Progenitor cell of endocrine pancreas (in vitro differentiated cells): ENCODE measurements around the gene RAB3C. TPM values are rescaled to one million over a fixed set of nuclear protein-coding genes. Genes with fewer than 3 reads are reported as not detected.

Experiments used
- DNase-seq: peaks from one replicate; pipeline ENCODE4 v3.0.0; 2021; ENCODE audit warnings: low spot score; ENCODE audit not compliant: unreplicated experiment
- H3K27ac Mint-ChIP-seq: 2 replicates; pipeline ENCODE4 v1.8.0; 2021; ENCODE audit warnings: mild to moderate bottlenecking, moderate library complexity, mixed read lengths
- H3K27me3 Mint-ChIP-seq: 2 replicates; pipeline ENCODE4 v1.8.0; 2021; ENCODE audit warnings: mixed read lengths
- H3K36me3 Mint-ChIP-seq: 2 replicates; pipeline ENCODE4 v1.8.0; 2022; ENCODE audit warnings: mixed read lengths; ENCODE audit not compliant: insufficient read depth
- H3K4me1 Mint-ChIP-seq: 2 replicates; pipeline ENCODE4 v1.8.0; 2021; ENCODE audit warnings: low read depth, mixed read lengths
- H3K4me3 Mint-ChIP-seq: 2 replicates; pipeline ENCODE4 v1.8.0; 2021; ENCODE audit warnings: low read depth, mild to moderate bottlenecking, moderate library complexity, mixed read lengths
- H3K9me3 Mint-ChIP-seq: 2 replicates; pipeline ENCODE4 v1.8.0; 2021; ENCODE audit warnings: low read depth, mixed read lengths
- total RNA-seq: library from RNA; stranded (reverse); gene quantifications from 2 replicates; pipeline ENCODE4 v1.2.1, GENCODE V29; 2021
- TF ChIP-seq, protein P1 (sequence below): fragments of 200-600 bp; sonication (generic); IDR thresholded peaks from one replicate; pipeline ENCODE4 v1.5.0; 2021; ENCODE audit warnings: antibody characterized with exemption, mild to moderate bottlenecking; ENCODE audit not compliant: unreplicated experiment

The RAB3C gene
- total RNA-seq, 1 donor from 2014 or later: 25.2 TPM

DNA sequence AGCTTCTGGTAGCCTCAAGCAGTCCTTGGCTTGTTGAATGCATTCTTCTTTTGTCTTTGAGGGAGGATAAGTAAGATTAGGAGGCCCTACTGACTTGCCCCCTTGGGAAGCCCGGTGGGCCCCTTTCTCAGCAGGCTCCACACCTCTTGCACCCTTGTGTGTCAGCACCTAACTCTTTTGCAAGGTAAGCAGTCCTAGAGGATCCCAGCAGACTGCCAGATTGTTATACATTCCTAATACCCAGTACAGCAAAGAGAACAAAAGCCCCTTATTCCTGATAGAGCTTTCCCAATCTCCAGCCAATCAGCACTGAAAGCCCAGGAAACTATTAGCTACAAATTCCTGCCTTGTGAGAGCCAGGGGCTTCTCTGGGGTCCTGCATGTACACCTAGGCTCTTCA, 152.8 kb downstream of the RAB3C start:
- Mint-ChIP-seq H3K4me1 (peaks cover 22% of the 10 kb centered on the region), H3K27ac (peak overlapping the region; percentile 42), H3K9me3 (peaks cover 3% of the 10 kb centered on the region), H3K36me3 (peaks cover 3% of the 10 kb centered on the region), H3K27me3 (no peaks in the 10 kb centered on the region), H3K4me3 (no peak overlapping the region)
- no peak for DNase-seq
- TF ChIP-seq, protein P1, sequence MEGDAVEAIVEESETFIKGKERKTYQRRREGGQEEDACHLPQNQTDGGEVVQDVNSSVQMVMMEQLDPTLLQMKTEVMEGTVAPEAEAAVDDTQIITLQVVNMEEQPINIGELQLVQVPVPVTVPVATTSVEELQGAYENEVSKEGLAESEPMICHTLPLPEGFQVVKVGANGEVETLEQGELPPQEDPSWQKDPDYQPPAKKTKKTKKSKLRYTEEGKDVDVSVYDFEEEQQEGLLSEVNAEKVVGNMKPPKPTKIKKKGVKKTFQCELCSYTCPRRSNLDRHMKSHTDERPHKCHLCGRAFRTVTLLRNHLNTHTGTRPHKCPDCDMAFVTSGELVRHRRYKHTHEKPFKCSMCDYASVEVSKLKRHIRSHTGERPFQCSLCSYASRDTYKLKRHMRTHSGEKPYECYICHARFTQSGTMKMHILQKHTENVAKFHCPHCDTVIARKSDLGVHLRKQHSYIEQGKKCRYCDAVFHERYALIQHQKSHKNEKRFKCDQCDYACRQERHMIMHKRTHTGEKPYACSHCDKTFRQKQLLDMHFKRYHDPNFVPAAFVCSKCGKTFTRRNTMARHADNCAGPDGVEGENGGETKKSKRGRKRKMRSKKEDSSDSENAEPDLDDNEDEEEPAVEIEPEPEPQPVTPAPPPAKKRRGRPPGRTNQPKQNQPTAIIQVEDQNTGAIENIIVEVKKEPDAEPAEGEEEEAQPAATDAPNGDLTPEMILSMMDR: no peak

DNA sequence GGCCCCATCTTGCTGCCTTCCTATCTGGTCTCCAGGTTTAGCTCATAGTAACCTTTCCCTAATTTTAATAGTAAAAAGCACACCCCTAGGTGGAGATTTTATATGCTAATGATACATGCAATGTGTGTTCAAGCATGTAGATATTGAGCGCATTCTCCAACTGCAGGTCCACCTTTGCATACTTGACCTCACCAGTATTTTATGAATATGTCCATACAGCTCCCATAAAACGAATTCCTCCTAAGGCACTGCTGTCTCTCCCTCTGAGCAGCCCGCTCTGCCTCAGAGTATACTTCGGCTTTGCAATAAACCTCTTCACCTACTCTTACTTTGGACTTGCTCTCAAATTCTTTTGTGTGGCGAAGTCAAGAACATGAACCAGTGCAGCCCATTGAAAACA, 153.3 kb downstream of the RAB3C start:
- H3K4me3 Mint-ChIP-seq: no peak overlapping the region
- peaks cover 2% of the 10 kb centered on the region for H3K36me3 Mint-ChIP-seq
- TF ChIP-seq, protein P1: no peak
- no peak overlapping the region for H3K27ac Mint-ChIP-seq
- H3K4me1 Mint-ChIP-seq: peaks cover 22% of the 10 kb centered on the region
- no peak for DNase-seq
- no peaks in the 10 kb centered on the region for H3K9me3 Mint-ChIP-seq
- no peaks in the 10 kb centered on the region for H3K27me3 Mint-ChIP-seq

DNA sequence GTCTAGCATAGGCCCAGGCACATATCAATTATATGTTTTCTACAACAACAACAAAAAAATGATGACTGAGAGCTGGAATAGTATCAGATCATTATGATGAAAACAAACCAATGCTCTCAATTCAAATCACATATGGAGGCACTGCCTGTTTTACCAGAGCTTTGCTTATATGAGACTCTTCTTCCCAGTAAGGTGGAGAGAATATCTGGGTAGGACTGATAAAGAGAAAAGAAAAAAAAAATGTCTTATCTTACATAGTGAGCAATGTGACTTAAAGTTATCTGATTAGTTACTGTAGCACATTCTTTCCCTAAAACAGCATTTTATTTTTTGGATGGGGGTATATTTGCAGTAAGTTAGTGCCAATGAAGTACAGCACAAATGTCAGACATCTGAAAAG, 154.8 kb downstream of the RAB3C start:
- Mint-ChIP-seq H3K9me3 (no peaks in the 10 kb centered on the region), H3K27me3 (no peaks in the 10 kb centered on the region), H3K4me1 (peaks cover 22% of the 10 kb centered on the region), H3K4me3 (no peak overlapping the region), H3K36me3 (peaks cover 2% of the 10 kb centered on the region), H3K27ac (no peak overlapping the region)
- TF ChIP-seq, protein P1: no peak
- no peak for DNase-seq

DNA sequence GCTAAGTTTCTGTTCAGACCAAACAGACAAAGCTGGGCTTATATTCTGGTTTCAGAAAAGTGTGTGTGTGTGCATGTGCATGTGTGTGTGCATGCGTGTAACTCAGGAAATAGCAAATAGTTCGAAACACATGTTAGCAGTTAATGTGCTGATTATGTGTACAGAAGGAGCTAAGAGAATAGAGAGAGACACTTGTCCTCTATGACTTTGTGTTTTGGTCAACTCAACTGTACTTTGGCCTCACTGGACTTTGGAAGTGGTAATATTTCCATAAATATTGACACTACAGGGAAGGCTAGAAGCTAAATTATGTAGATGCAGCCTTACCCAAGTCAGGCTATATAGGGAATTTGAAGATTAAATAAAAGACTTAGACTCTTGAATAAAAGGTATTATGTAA, 155.5 kb downstream of the RAB3C start:
- DNase-seq: no peak
- TF ChIP-seq, protein P1: no peak
- Mint-ChIP-seq H3K27me3 (no peaks in the 10 kb centered on the region), H3K4me1 (peaks cover 22% of the 10 kb centered on the region), H3K36me3 (peaks cover 2% of the 10 kb centered on the region), H3K4me3 (no peak overlapping the region), H3K27ac (no peak overlapping the region), H3K9me3 (no peaks in the 10 kb centered on the region)

DNA sequence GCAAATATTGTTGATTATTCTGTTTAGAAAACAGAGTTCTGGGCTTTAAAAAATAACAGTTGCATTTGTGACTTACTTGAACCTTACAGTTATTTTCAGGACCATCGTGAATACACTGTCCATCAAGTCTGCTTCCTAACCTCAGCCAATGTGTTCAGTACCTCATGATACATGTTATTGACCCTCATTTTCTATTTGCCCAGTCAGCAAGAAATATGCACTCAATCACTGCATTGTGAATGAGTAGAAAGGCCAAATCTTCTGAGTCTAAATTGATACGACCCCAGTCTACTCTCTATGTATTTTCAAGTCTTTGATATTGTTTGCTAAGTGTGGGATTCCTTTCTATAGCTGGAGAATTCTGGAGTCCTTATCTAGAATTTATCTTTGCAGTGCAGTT, 156.2 kb downstream of the RAB3C start:
- Mint-ChIP-seq H3K9me3 (no peaks in the 10 kb centered on the region), H3K4me3 (no peak overlapping the region), H3K4me1 (peaks cover 21% of the 10 kb centered on the region)

More for the DNA sequence above, 156.2 kb downstream of the RAB3C start:
- Mint-ChIP-seq H3K27ac (no peak overlapping the region), H3K27me3 (no peaks in the 10 kb centered on the region), H3K36me3 (peaks cover 2% of the 10 kb centered on the region)
- DNase-seq: no peak
- TF ChIP-seq, protein P1: no peak
